ENCODE measurements around the gene FBH1.
"Not testable (repeated sequence)": the region's sequence is repeated elsewhere in the genome, so short reads cannot be mapped to it uniquely, and the experiment has no call there.

The FBH1 gene

DNA sequence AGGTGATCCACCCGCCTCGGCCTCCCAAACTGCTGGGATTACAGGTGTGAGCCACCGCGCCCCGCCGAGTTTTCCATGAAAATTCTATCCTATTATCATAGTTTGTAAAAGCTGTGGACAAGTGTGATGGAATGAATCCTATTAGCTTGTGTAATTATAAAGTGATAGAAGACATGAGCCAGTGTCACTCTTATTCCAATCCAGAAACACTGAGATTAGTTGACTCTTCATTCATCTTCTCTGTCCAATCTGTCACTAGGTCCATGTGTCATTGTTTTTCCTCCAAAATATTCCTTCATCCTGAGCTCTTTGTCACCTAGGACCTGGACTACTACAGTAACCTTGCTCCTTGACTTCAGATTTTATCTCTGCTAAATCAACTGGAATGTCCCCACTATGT is 13.5 kb downstream of the FBH1 start:
- DNase-seq (ENCODE audit: low read depth in 2 of 2) = no peak

DNA sequence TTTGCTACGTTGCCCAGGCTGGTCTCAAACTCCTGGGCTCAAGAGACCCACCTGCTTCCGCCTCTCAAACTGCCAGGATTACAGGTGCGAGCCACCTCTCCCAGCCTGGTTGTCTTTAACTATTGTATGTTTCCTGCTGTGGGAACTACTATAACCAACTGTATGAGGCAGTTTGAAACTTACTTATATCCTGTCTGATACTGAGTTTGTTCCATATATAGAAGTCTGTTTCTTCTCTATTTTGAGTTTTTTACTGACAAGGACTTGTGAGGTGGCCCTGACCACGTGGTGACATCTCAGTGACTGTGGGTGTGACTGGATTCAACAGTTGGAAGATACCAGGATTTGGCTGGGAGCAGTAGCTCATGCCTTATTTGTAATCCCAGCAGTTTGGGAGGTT is 14.2 kb downstream of the FBH1 start:
- no peak for DNase-seq (ENCODE audit: low read depth in 2 of 2)

DNA sequence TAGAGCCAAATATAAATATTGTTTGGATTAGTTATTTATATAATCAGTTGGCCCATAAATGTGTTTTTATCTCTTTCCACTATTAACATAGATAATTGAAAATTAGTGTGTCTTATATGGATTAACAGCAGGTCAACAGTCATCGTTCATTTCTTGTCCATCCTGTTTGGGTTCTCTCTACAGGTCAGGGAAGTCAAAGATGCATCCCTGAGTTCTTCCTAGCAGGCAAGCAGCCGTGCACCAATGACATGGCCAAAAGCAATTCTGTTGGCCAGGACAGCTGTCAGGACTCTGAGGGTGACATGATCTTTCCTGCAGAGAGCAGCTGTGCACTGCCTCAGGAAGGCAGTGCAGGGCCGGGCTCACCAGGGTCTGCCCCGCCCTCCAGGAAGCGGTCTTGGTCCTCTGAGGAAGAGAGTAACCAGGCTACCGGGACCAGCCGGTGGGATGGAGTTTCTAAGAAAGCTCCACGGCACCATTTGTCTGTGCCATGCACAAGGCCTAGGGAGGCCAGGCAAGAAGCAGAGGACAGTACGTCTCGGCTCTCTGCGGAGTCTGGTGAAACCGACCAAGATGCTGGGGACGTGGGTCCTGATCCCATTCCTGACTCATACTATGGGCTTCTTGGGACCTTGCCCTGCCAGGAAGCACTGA is 15.9 kb downstream of the FBH1 start:
- no peak for DNase-seq (ENCODE audit: low read depth in 2 of 2)

DNA sequence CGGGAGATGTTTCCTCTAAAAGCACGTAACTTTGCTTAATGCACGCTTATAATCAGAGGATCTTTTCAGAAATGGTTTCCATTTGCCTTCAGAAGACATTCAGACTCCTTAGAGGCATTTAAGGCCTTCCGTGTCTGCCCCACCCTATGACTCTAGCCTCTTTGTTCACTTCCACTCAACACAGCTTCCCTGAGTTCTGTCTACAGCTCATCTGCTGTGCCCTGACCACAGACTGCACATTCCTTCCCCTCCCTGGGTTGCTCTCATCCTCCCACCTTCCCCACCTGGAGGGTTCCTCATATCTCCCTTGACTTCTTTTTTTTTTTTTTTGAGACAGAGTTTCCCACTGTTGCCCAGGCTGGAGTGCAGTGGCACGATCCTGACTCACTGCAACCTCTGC is 16.6 kb downstream of the FBH1 start:
- no peak for DNase-seq (ENCODE audit: low read depth in 2 of 2)

DNA sequence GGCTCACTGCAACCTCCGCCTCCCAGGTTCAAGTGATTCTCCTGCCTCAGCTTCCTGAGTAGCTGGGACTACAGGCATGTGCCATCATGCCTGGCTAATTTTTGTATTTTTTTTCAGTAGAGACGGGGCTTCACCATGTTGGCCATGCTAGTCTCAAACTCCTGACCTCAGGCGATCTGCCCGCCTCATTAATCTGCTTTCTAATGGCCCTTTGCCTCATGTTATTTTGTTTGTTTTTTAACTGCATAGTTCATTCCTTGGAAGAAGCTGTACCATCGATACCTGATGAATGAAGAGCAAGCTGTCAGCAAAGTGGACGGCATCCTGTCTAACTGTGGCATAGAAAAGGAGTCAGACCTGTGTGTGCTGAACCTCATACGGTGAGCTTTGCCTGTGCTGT is 18.6 kb downstream of the FBH1 start:
- not testable (repeated sequence) for DNase-seq (ENCODE audit: low read depth in 2 of 2)

DNA sequence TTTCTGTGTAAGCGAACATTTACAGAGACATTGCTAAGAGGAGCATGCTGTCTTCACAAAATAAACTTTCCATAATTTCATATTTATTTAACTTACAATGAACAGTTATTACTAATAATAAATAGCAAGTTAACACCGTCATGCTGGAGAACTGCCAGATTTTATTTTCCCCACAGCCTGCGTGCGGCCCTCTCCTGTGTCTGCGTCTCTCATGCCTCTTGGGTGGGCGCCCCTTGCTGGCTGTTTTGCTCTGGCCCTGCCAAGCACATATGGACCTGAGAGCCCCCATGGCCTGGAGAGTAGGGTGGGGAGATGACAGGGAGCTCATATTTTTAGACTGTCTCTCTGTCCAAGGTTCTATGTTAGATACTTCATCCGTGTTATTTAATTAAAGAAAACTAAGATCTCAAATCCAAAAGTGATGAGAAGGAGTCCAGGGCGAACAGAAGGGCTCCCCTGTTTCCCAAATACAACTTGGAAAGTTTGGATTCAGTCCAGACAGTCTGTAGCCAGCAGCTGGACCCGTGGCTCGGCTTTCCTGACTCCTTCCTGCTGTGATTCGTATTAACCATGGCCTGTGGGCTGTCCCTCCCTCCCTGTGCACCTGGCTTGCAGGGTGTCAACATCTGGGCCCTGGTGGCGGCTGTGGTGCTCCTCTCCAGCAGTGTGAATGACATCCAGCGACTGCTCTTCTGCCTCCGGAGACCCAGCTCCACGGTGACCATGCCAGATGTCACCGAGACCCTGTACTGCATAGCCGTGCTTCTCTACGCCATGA is 20.5 kb downstream of the FBH1 start:
- DNase-seq (ENCODE audit: low read depth in 2 of 2) = no peak

DNA sequence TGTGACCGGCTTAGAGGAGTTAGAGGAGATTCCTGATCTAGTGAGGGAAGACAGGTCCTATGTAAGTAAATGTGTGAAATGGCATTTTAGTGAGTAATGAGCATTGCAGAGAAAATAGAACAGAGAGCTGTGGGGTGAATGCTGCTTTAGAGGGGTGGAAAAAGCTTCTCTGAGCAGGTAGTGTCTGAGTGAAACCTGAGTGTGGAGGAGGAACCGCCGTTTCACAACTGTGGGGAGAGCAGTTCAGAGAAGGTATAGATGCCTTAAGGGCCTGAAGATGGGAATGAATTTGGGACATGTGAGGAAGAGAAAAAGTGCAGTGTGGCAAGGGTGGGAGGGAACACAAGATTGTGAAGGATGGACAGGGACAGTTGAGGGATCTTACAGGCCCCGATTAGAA is 21.6 kb downstream of the FBH1 start:
- DNase-seq (ENCODE audit: low read depth in 2 of 2) = no peak

DNA sequence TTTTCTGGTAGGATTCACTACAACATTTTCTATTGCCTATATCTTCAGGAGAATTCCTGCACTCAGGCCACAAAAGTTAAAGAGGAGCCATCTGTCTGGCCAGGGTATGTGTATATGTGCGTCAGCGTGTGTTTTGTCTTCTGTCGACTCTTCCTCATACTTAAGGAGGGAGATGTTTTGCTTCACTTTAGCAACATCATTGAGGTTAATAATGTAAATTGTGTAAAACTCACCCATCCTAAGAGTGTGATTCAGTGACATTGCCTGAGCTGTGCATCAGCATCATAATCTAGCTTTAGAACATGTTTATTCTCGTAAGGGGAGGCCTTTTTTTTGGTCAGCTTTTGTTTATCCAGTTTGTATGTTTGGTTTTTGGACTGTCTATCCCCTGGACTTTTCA is 23.7 kb downstream of the FBH1 start:
- no peak for DNase-seq (ENCODE audit: low read depth in 2 of 2)

DNA sequence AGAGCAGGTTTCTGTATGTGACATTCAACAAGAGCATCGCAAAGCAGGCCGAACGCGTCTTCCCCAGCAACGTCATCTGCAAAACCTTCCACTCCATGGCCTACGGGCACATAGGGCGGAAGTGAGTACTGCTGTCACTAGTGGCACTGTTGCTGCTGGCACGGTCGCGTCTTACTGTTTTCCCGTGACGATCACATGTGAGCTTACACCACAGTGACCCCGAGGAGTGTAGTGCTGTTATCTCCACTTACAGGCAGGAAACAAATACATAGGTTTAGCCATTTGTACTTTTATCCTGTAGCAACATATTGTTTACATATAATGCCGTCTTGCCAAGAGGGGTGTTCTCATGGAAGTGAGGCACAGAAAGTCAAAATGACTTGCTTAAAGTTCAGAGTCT is 25.4 kb downstream of the FBH1 start:
- DNase-seq (ENCODE audit: low read depth in 2 of 2) = no peak

DNA sequence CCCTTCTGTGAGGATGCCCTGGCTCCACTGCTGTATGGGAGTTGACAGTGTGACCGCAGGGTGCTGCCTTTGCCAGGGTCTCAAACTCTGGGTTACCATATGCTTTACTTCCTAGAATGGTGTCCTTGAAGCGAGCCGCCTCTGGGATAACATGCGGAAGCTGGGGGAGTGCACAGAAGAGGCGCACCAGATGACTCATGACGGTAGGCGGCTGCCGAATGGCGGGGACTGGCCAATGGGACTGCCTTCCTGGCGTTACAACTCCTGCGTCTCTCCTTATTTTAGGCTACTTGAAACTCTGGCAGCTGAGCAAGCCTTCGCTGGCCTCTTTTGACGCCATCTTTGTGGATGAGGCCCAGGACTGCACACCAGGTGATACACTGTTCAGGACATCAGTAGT is 27.3 kb downstream of the FBH1 start:
- no peak for DNase-seq (ENCODE audit: low read depth in 2 of 2)

DNA sequence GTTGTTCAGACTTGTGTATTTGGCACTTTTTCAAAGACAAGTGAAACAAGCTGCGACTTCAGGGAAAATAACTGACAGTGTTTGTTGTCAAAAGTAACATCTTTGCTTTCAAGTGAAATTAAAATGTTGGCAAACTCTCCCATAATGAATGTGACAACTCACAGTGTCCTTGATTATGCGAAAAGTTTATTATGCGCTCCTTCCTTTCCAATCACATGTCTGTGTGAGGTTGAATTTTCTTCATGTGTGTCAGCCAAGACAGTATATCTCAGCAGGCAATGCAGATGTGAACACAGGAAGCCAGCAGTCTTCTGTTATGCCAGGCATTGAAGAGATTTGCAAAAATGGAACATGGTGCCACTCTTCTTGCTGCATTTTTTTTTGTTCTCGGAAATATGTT is 28.7 kb downstream of the FBH1 start:
- DNase-seq (ENCODE audit: low read depth in 2 of 2) = no peak

DNA sequence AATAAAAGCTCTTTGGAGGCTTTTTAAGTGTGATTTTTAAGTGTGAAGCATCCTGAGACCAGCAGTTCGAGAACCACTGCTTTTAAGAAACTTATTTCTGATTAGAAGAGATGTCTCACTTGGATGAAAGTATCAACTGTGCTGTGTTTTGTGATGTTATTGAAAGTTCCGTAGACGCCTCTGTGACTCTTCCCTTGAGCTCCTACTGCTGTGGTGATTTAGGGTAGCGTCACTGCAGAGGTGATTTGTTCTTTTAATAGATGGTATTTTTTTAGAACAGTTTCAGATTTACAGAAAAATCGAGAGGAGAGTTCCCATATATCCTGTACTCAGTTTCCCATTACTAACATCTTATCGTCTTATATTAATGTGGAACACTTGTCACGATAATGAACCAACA is 29.5 kb downstream of the FBH1 start:
- DNase-seq (ENCODE audit: low read depth in 2 of 2) = no peak

DNA sequence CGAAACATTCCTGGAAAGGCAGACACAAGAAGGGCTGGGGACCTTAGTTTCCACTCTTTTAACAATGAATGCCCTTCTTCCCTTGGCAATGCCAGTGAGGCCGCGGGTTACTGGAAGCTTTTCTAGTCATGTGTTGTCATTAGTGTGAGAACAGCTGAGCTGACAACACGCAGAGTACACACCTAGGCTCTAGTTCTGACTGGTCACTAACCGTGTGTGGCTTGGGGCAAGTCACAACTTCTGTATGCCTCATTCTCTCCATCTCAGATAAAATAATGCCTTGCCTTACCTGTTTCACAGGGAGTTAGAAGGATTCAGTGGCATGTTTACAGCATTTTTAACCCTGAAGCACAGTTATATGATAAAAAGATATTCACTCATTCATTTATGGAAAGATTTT is 31.7 kb downstream of the FBH1 start:
- DNase-seq (ENCODE audit: low read depth in 2 of 2) = no peak

DNA sequence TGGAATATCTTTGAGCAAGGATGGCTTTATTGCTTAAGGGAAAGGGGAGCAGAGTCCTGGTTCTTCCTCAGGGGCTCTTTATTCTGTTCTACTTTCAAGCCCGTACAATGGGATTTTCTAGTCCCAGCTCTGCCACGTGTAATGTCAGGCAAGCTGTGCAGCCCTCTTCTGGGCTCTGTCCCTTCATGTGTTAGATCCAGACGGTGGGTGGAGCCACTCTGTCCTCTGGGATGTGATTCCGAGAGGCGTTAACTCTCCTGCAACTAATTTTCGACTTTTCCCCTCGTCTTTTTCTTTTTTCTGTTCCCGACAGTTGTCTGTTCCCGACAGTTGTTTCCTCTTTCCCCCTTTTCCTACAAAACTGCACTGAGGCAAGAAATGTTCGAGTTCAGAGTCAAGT is 34.8 kb downstream of the FBH1 start:
- no peak for DNase-seq (ENCODE audit: low read depth in 2 of 2)

DNA sequence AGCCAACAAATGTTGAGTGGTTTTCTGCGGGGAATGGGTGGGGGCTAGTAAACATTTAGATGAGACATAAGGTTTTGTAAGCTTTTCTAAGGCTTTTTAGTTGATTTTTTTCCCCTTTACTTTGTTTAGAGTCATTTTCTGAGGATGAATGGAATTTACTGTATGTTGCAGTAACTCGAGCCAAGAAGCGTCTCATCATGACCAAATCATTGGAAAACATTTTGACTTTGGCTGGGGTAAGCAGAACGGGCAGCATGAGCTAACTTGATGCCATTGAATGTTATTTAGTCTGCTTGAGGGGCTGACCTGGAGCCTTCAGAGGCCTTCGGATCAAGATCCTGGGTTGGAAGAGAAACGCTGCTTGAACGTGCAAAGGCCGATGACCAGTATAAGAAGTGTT is 37.3 kb downstream of the FBH1 start:
- DNase-seq (ENCODE audit: low read depth in 2 of 2) = no peak

DNA sequence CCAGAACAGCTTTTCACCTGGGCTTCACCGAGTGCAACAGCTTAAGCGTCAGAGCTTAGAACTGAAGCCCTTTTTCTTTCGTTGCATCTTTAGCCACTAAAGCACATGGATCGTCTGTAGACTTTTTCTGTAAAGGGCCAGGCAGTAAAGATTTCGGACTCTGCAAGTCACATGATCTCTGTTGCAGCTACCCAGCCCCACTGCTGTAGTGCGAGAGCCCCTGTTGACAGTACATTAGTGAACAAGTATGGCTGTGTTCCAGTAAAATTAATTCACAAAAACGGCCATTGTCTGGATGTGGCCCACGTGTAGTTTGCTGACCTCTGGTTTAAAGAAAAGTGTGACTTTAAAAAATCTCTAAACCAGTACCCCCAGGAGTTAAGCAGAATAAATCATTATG is 39.4 kb downstream of the FBH1 start:
- DNase-seq (ENCODE audit: low read depth in 2 of 2) = no peak

DNA sequence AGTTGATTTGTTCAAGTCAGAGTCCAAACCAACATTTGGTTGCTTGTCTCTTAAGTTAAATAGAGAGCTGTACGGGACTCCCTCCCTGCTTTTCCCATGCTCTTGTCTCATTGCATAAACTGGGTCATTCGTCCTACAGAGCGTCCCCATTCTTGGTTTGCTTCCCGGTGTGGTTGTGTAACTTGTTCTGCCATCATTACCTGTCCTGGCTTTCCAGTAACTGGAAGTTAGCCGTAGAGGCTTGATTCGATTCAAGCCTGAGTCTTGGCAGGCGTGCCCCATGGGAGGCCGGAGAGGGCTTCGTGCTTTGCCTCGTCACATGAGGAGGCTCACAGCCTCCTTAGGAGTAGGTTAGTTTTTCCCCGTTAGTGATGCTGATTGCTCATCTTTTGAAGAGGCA is 40.2 kb downstream of the FBH1 start:
- no peak for DNase-seq (ENCODE audit: low read depth in 2 of 2)

DNA sequence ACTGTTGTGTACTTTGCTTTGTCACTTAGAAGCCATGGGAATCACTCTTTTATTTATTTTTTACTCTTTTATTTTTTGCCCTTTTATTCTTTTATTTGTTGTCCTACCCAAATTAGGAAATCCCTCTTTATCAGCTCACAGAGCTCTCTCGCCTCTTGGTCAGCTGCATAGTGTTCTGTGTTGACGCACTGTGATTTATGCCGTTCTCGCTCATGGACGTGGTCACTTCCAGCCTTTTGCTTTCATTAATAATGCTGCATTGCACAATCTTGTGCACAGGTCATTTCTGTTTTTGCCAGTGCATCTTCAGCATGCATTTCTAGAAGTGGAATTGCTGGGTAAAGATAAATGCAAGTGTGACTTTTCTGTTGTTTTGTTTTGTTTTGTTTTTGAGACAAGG is 42.3 kb downstream of the FBH1 start:
- DNase-seq (ENCODE audit: low read depth in 2 of 2) = no peak

DNA sequence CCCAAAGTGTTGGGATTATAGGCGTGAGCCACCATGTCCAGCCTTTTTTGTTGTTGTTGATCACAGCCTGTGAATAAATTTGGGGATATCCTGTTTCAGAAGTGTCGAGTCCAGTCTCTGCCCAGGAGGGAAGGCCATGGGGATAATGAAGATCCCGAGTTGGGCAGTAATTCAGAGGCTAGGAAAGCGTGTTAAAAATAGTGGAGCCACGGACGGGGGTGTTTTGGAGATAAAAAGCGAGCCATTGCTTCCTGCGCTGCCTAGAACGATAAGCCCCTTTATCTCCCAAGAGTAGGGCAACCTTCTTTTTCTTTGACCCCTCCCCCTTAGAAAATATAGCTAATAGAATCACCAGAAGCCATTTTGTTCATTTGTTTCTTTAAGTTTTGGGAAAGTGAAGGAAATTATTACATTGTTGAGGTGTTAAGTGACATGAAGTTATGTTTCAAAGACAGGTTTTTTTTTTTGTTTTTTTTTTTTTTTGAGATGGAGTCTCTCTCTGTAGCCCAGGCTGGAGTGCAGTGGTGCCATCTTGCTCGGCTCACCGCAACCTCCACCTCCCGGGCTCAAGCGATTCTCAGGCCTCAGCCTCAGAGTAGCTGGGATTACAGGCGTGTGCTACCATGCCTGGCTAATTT is 44.0 kb downstream of the FBH1 start:
- DNase-seq (ENCODE audit: low read depth in 2 of 2) = no peak

DNA sequence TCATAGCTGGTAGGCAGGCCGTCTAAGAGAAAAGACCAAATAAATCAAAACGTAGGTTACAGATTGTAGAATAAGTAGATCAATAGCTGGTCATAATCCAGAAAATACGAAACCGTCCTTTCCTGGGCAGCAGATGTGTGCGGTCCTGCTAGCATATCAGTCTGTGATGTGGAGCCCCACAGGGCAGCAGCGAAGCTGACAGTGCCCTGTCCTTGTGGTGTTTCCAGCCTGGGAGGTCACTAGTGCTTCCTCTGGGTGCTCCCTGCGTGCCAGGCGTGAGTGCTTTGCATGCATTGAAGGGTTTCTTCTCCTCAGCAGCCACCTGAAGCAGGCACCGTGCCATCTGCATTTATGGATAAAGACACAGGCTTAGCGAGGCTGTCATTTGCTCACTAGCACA is 45.6 kb downstream of the FBH1 start:
- DNase-seq (ENCODE audit: low read depth in 2 of 2) = no peak

DNA sequence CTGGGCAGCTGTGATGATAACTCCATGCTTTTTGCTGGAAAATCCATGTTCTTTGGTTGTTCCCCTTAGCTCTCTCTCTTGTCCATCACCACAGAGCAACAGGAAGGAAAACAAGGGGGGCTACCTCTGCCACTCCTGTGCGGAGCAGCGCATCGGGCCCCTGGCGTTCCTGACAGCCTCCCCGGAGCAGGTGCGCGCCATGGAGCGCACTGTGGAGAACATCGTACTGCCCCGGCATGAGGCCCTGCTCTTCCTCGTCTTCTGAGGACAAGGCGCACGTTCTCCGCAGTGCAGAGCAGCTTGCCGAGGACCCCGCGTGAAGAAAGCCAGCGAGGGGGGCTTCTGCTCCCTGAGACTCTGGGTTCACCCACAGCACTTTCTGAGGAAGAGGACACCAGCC is 47.0 kb downstream of the FBH1 start:
- no peak for DNase-seq (ENCODE audit: low read depth in 2 of 2)

DNA sequence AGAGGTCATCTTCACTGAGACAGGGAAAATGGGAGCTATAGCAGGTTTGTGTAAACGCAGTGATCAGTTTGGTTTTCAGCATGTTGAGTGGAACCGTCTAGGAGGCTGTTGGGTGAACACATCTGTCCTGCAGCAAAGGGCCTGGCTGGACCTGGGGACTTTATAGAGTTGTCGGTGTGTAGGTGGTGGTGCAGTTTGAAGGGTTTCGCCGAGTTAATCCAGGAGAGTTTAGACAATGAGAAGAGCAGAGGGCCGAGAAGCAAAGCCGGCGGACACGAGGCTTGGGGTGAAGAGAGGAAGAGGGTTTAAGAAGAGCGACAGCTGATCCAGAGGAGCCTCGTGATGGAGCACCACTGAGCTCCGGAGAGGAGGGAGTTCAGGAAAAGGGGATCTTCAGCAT is 48.2 kb downstream of the FBH1 start:
- DNase-seq (ENCODE audit: low read depth in 2 of 2) = no peak

DNA sequence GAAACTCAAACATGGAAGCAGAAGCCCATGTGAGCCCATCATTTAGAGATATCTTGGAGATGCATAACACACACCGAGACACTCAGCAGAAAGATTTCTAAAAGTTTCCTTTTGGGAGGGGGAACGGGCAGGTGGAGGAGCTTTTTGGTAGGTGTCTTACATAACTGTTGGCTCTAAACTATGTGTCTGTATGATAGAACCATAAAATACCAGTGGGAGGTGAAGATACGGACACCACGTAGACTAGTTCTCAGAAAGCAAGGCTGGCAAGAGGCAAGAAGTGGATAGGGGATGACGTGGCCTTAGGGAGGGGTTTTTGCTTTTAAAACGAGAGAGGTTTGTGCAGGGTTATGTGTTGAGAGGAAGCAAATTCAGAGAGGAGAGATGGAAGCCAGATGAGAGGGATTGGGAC is 50.8 kb downstream of the FBH1 start:
- DNase-seq (ENCODE audit: low read depth in 2 of 2) = no peak
